ENCODE results near the gene PPTC7. TPM values are rescaled to one million over a fixed set of nuclear protein-coding genes. Genes with fewer than 3 reads are reported as not detected.

PPTC7 gene
- total and polyA plus RNA-seq, 2 of the 4 experiments (the other 2 are of a cell fraction) = 4.1 to 6.8 TPM

GRCh38 chr12:110513842-110514241 is 69.3 kb downstream of the PPTC7 start:
- H4K20me1 ChIP-seq (ENCODE audit: insufficient read depth, low read length) = no peaks in the 10 kb centered on the region
- H3K4ac ChIP-seq (ENCODE audit: low read depth, low read length) = no peak overlapping the region
- no peak overlapping the region for H3K27ac ChIP-seq (ENCODE audit: insufficient read depth, low read length)
- H3K9me1 ChIP-seq (ENCODE audit: insufficient read depth, low read length) = no peaks in the 10 kb centered on the region
- no peak overlapping the region; the same call in 1 of the 2 replicates for H2AK5ac ChIP-seq (ENCODE audit: low read depth, low read length)
- H3K23ac ChIP-seq (ENCODE audit: low read depth, low read length) = no peak overlapping the region
- WGBS, 2 experiments (ENCODE audit: extremely low coverage in 2 of 2, insufficient read length in 1 of 2) = 100% methylated on average over 2 of the region's 6 CpGs; no CpG with 5 or more reads in 1 of the 2 experiments
- no peaks in the 10 kb centered on the region for H3K27me3 ChIP-seq (ENCODE audit: control insufficient read depth, insufficient read depth, low read length)
- dilution Hi-C loops (cut with HindIII; ENCODE audit: low sequenced_read_pairs, unreplicated experiment) = no loop called here
- no peak for TF ChIP-seq ELK1 (IDR thresholded peaks at IDR 0.05; ENCODE audit: borderline replicate concordance, low read depth, low read length)
- no peak for TF ChIP-seq FOS (IDR thresholded peaks at IDR 0.05; ENCODE audit: low read depth, low read length)
- TF ChIP-seq RAD21 (IDR thresholded peaks at IDR 0.05; ENCODE audit: low read length) = no peak
- TF ChIP-seq MXI1 (IDR thresholded peaks at IDR 0.05; ENCODE audit: borderline replicate concordance, low read depth, low read length) = no peak
- TF ChIP-seq BHLHE40 (IDR thresholded peaks at IDR 0.05; ENCODE audit: low read depth, low read length) = no peak
- TF ChIP-seq NFE2L2 (IDR thresholded peaks at IDR 0.05; ENCODE audit: low read depth, low read length) = no peak
- no peak for TF ChIP-seq POLR2A (IDR thresholded peaks at IDR 0.05; ENCODE audit: low read depth, low read length)
- TF ChIP-seq USF2 (IDR thresholded peaks at IDR 0.05; ENCODE audit: low read depth, low read length) = no peak
- TF ChIP-seq RFX5 (IDR thresholded peaks at IDR 0.05; ENCODE audit: low read depth, low read length) = no peak
- TF ChIP-seq SMC3 (IDR thresholded peaks at IDR 0.05; ENCODE audit: low read depth, low read length) = no peak
- TF ChIP-seq CEBPB (IDR thresholded peaks at IDR 0.05; ENCODE audit: low read depth, low read length) = no peak
- TF ChIP-seq RCOR1 (IDR thresholded peaks at IDR 0.05; ENCODE audit: insufficient replicate concordance, low read length) = no peak
- no peak overlapping the region for H2BK120ac ChIP-seq (ENCODE audit: low read depth, low read length)
- intact Hi-C loops (cut with micrococcal nuclease) = no loop called here
- H2BK5ac ChIP-seq (ENCODE audit: low read depth, low read length, poor library complexity, severe bottlenecking) = no peak overlapping the region
- H2BK15ac ChIP-seq (ENCODE audit: low read depth, low read length) = no peak overlapping the region
- no peaks in the 10 kb centered on the region for H3K36me3 ChIP-seq (ENCODE audit: control insufficient read depth, insufficient read depth, low read length)
- CTCF ChIA-PET = interaction anchor here (1.0 to 1.8 kb wide), 2 partner anchors 45 to 88 kb away, joined by 6 to 10 read pairs; partner anchors contain the start of gene FAM216A
- no peak overlapping the region for H2AK9ac ChIP-seq (replicated peaks; ENCODE audit: low read depth, low read length, poor library complexity)
- no peak overlapping the region for H3K9ac ChIP-seq (ENCODE audit: low read depth, low read length)
- in situ Hi-C loops (cut with MboI; ENCODE audit: low sequenced_read_pairs) = loop anchor here (5.0 kb wide), 1 partner anchor 83 kb away; no protein-coding TSS in a partner anchor
- no peak overlapping the region for H3K4me3 ChIP-seq (ENCODE audit: insufficient read depth, low read depth, low read length)
- H3K79me1 ChIP-seq (ENCODE audit: low read depth in 1 of 2, low read length in 2 of 2) = no peaks in the 10 kb centered on the region
- H3K4me2 ChIP-seq (ENCODE audit: low read depth, low read length) = no peak overlapping the region
- H3K14ac ChIP-seq (replicated peaks; ENCODE audit: low read depth, low read length) = no peak overlapping the region
- no peak overlapping the region for H3K56ac ChIP-seq (ENCODE audit: extremely low read depth, insufficient read depth, low read length)
- no peak overlapping the region for H3K18ac ChIP-seq (ENCODE audit: low read depth, low read length)
- no peaks in the 10 kb centered on the region for H3K4me1 ChIP-seq (ENCODE audit: control insufficient read depth, insufficient read depth, low read length)
- H3K9me3 ChIP-seq (ENCODE audit: control insufficient read depth, insufficient read depth, low read length) = no peaks in the 10 kb centered on the region
- no peak overlapping the region for H2BK20ac ChIP-seq (ENCODE audit: low read depth, low read length)
- H4K5ac ChIP-seq (ENCODE audit: low read depth, low read length) = no peak overlapping the region
- no peak for DNase-seq
- ATAC-seq (ENCODE audit: low read depth) = no peak
- no peak overlapping the region for H4K91ac ChIP-seq (ENCODE audit: insufficient read depth, low read depth, low read length)
- no peak overlapping the region for H4K8ac ChIP-seq (ENCODE audit: low read depth in 2 of 2, low read length in 2 of 2)
- H2AFZ ChIP-seq (replicated peaks; ENCODE audit: low read length, poor library complexity) = no peak overlapping the region
- POLR2A ChIA-PET (ENCODE audit: unreplicated experiment) = no interaction called here
- no TSS peak for BruUV-seq (replicated peaks)
